NCI-H1417 treated with DMSO at 0.1 percent for 48 hours (cell line): ENCODE measurements around the gene GLUL.
"Not testable (repeated sequence)": the region's sequence is repeated elsewhere in the genome, so short reads cannot be mapped to it uniquely, and the experiment has no call there.

Experiments
- DNase-seq: peaks from one replicate; lab custom pipeline; 2025; lab: John Stamatoyannopoulos, UW

GLUL gene

GRCh38 chr1:182368358-182368757 is 23.2 kb downstream of the GLUL start:
- no peak for DNase-seq

DNA sequence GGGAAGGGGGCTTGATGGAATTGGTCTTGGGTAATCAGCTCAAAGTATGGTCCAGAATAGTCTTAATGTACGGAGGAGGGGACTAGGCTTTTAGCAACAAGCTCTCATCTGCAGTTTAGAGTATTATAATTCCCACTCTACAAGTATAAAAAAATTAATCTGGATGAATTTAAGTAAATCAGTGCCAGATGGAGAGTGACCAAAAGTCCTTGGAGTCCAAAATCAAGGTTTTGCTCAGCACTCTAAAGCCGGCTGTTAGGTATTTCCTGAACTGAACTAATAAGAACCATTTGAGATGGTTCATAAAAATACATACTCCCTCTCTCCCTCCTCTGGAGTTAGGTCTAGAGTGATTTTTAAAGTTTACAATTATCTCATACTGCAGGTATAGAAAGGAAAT is 23.7 kb downstream of the GLUL start:
- DNase-seq = no peak

GRCh38 chr1:182366596-182366995 is 25.0 kb downstream of the GLUL start:
- no peak for DNase-seq

GRCh38 chr1:182359645-182360044 is 31.9 kb downstream of the GLUL start:
- no peak for DNase-seq

DNA sequence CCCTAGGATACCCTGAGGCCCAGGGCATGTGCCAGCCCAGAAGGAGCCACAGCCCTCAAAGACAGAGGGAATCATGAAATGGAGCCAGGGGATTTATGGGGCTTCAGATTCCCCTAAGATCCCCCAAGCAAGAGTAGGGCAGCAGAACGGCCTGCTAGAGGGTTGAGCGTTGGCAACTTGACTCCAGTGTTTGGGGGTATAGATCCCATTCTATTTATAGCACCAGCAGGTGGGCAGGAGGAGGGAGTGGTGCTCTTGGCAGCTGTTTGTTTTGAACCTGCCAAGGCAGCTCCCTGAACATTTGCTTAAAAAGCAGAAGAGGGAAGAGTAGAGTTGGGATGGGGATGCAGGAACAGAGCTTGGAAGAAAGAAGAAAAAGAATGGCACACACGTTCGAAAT is 33.7 kb downstream of the GLUL start:
- DNase-seq = no peak

- DNase-seq = no peak
These were observed 34.4 kb downstream of the GLUL start for GRCh38 chr1:182357171-182357570.

DNA sequence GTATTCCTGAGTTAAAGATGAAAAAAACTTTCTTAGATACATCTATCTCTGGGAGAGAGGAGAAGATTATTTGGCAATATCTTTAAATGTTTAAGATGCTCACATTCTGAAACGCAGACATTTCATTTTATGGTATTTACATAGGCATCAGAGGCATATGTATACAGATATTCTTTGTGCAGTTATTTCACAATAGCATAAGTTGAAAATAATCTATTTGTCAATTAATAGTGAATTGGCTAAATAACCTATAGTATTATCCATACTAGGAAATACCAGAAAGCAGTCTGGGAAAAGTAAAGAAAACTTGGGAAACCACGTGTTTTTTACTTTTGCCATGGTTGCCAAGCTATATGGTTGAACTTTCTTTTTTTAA is 35.9 kb downstream of the GLUL start:
- no peak for DNase-seq

- no peak for DNase-seq
These were observed 39.7 kb downstream of the GLUL start for GRCh38 chr1:182351790-182352364.

- no peak for DNase-seq
These were observed 40.8 kb downstream of the GLUL start for GRCh38 chr1:182350839-182351238.

DNA sequence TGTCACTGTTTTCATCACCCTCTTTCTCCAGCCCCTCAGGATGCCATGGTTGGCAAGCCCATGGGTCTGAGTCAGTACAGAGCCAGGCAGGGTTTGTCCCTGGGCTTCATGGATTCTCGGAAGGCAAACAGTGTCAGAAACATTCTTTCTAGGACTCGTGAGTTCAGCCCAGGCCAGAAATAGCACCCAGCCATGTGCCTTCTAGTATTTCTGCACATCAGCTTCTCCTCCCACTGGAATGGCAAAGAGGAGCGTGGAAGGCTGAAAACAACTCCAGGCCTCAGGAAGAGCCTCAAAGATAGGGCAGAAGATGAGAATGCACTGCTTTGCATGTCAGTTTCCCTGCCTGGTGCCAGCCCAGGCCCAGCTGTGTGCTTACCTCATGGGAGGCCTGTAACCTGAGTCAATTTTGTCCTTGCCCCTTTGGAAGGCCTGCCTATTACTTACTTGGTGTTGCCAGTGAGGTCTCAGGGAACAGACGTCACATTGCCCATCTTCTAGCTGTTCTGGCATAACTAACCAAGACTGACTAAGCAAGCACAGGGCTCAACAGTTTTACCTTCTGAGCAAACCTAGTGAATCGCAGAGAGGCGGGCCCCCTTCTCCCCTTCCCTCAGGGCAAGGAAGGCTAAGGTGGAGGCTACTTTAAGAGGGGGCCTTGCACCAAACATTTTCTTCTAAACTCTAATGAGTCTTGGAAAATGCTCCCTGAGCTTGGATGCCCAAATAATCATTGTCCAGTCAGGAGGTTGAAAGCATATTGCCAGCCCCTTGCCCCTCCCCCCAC is 42.4 kb downstream of the GLUL start:
- no peak for DNase-seq

DNA sequence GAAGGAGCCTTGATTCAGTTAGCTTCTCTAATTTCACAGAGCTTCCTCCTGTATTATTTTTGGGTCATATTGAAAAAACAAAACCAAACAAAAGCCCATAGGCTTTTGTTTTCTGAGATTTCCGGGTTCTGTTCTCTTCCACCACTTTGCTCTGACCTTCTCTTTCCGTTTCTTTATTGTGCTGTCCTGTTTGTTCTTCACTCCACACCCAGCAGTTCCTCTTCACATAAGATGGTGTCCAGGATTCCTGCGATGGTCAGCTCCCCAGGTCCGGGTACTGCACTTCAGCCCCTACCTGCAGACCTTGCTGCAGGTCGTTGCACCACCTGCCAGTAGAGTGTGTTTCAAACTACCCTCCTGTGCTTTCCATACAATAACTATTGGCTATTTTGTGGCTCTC is 44.6 kb downstream of the GLUL start:
- no peak for DNase-seq

DNA sequence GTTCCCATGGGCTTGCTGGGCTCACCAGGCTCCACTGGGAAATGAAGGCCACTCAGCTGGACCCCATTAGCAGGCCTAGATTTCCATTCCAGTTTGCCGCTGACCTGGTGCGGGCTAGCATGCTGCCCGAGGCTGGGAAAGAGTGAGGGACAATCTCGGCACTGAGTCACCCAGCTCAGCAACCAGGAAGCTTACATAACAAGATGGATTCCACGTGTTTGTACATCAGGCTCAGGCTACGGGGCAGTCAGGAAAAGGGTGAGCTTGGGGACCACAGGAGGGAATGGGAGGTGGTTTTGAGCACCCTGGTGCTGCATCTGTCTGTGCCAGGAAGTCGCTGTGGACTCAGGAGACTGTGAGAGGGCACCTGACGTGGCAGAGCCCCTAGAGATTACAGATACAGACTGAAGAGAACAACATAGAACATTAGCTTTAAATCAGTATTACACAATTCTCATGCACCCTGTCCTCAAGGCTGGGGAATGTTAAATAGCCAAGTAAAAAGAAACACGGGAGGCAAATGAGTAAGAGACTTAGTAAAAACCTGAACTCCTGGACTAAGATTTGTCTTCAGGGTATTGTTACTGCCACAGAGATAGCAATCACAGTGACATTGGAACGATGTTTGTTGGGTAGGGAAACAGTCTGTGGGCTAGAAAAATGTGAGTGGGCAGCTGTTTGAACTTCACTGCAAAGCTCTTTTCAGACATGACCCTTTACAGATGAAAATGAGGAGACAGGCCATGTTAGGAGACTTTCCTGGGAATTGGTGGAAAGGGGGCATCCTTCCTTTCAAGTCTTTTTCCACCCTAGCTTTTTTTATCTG is 51.1 kb downstream of the GLUL start:
- DNase-seq = no peak

DNA sequence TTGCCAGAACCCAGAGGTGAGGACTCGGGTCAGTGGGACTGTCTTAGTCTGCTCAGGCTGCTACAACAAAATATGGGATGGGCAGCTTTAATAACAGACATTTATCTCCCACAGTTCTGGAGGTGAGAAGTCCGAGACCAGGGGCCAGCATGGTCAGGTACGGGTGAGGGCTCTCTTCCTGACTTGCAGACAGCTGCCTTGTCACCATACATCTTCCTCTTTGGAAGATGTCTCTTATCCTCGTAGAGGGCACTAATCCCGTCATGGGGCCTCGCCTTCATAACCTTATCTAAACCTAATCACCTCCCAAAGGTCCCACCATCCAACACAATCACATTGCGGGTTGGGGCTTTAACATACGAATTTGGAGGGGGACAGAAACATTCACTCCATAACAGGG is 51.9 kb downstream of the GLUL start:
- no peak for DNase-seq

DNA sequence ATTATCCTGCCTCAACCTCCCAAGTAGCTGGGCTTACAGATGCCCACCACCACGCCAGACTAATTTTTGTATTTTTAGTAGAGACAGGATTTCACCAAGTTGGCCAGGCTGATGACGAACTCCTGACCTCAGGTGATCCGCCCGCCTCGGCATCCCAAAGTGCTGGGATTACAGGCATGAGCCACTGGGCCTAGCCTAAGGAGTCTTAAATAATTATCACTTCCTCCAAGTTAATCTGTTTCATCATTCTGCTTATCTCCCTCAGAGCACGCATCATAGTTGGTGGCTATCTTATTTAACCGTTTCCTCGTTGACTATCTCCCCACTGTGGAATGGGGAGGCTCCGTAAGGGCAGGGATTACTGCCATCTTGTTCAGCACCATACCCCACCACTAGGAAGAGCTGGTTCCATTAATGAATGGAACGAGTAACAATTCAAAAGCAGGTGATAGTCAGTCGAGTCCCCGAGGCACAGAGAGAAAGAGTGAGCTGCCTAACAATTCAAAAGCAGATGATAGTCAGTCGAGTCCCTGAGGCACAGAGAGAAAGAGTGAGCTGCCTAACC is 52.7 kb downstream of the GLUL start:
- no peak for DNase-seq

GRCh38 chr1:182337736-182338571 is 53.6 kb downstream of the GLUL start:
- DNase-seq = no peak

DNA sequence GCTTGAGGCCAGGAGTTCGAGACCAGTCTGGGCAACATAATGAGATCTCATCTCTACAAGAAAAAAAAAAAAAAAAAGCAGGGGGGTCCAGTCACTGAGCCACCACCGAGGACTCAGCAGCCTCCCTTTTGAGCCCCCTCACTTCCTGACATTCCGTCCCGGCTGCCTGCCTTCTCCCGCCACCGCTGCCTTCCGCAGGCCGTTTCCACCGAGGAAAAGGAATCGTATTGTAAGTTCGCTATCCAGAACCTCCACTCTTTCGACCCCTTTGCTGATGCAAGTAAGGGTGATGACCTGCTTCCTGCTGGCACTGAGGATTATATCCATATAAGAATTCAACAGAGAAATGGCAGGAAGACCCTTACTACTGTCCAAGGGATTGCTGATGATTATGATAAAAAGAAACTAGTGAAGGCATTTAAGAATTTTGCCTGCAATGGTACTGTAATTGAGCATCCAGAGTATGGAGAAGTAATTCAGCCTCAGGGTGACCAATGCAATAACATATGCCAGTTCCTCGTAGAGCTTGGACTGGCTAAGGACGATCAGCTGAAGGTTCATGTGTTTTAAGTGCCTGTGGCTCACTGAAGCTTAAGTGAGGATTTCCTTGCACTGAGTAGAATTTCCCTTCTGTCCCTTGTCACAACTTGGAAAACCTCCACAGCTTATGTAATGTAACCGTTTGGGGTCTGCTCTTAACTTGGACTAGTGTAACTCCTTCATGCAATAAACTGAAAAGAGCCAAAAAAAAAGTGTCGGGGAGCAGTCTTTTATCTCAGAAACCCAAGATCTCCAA is 55.6 kb downstream of the GLUL start:
- DNase-seq = no peak

GRCh38 chr1:182333071-182333571 is 58.5 kb downstream of the GLUL start:
- DNase-seq = not testable (repeated sequence)

- no peak for DNase-seq
These were observed 59.1 kb downstream of the GLUL start for GRCh38 chr1:182332261-182333060.
